HG02610 (cell line): Measurements from ENCODE around the gene KPNA2.

ENCODE experiments used
- ATAC-seq: cut with Tn5 transposase; IDR thresholded peaks from one replicate; pipeline ENCODE4 v1.9.1; 2021; ENCODE audit warnings: mild to moderate bottlenecking, moderate library complexity; ENCODE audit not compliant: unreplicated experiment

Gene KPNA2

GRCh38 chr17:68095205-68095811 lies 59.8 kb downstream of the KPNA2 start:
- ATAC-seq, result no peak

GRCh38 chr17:68096111-68096510 lies 60.6 kb downstream of the KPNA2 start:
- no peak for ATAC-seq
